GM12892 (cell line): ENCODE data around the gene ACTL6B.

Source experiments
- POLR2A ChIP-seq: IDR thresholded peaks from 2 replicates; pipeline ENCODE4 v1.6.1; 2011; ENCODE audit warnings: low read depth, low read length, control low read depth
- TAF1 ChIP-seq: IDR thresholded peaks from 2 replicates; pipeline ENCODE4 v1.6.1; 2011; ENCODE audit warnings: low read depth, mild to moderate bottlenecking, control low read depth, low read length, borderline replicate concordance

DNA sequence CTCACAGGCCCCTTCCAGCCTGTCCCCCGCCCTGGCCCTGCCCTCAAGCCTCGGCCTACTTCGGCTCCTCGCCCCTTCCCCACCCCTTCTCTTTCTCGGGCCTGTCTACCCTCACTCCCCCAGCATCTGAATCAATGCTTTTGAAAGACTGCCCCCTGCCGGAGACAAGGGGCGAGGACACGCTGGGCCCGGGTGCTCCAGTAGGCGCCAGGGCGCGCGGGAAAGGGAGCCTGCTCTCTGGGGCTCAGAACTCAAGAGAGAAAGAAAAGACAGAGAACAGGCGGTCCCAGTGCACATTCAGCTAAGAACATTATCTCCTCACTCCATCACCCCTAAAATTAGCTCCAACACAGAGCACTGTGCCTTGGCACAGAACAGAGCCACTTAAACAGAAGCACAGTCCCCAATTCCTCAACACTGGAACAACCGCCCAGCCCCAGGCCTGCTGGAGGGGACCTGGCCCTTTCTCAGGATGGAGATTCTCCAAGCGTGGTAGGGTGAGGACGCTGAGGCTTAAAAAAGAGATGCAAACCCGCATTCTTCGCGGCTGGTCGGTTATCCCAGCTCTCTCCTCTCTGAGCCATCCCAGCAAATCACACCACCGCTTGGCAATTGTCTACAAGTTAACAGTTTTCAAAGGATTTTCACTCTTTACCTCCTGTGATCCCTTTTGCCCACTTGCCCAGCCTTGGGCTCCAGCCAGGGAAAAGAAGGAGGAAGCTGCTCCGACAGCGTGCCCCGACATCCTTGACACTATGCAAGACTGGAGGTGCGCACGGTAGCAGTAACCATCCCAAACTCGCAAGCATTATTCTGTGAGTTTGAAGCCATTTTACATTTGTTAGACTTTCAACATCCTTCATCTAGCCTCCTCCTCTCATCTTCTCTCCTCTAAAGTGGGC lies 35.7 kb upstream of the ACTL6B start:
- TF ChIP-seq POLR2A (no peak), TAF1 (no peak)
